HEK293 (cell line): Measurements from ENCODE around the gene PLCG2.

ENCODE experiments used
- HOXA7 ChIP-seq: sonication (generic); formaldehyde crosslinking; IDR thresholded peaks from 2 replicates; pipeline ENCODE4 v1.8.1; 2022; ENCODE audit warnings: missing genetic modification reagents, borderline replicate concordance
- REST ChIP-seq: fragments of 450-650 bp; formaldehyde crosslinking; IDR thresholded peaks from 2 replicates; pipeline ENCODE4 v1.5.1; 2016; ENCODE audit warnings: missing biosample characterization, missing genetic modification characterization
- SETDB1 ChIP-seq: IDR thresholded peaks from one replicate; pipeline ENCODE4 v1.6.1; 2017; ENCODE audit warnings: mild to moderate bottlenecking, low read length, moderate library complexity, mixed read lengths; ENCODE audit not compliant: insufficient read length
- YY1 ChIP-seq: fragments of 450-650 bp; formaldehyde crosslinking; IDR thresholded peaks from 2 replicates; pipeline ENCODE4 v1.5.1; 2018; ENCODE audit warnings: missing biosample characterization, missing genetic modification characterization
- ZBTB11 ChIP-seq: fragments of 450-650 bp; formaldehyde crosslinking; conservative IDR thresholded peaks from 2 replicates; pipeline ENCODE4 v1.5.1; 2016; ENCODE audit warnings: low read depth, missing biosample characterization, missing genetic modification characterization
- ZFP37 ChIP-seq: fragments of 450-650 bp; formaldehyde crosslinking; IDR thresholded peaks from 2 replicates; pipeline ENCODE4 v1.5.1; 2016; ENCODE audit warnings: missing biosample characterization, missing genetic modification characterization
- ZFP41 ChIP-seq: fragments of 450-650 bp; formaldehyde crosslinking; IDR thresholded peaks from 2 replicates; pipeline ENCODE4 v1.5.1; 2016; ENCODE audit warnings: missing biosample characterization, missing genetic modification characterization, borderline replicate concordance
- ZNF274 ChIP-seq, 2 experiments: fragments of 200-500 bp in 1 of 2; fragments of 450-650 bp in 1 of 2; sonication (Bioruptor generic) in 1 of 2; formaldehyde crosslinking in 1 of 2; IDR thresholded peaks; 2 replicates each; pipeline versions ENCODE4 v1.5.1 to v1.6.1; 2014 to 2016; ENCODE audit warnings: borderline replicate concordance in 1 of 2, inconsistent platforms in 1 of 2, low read length in 1 of 2, missing biosample characterization in 1 of 2, missing genetic modification characterization in 1 of 2
- ZNF621 ChIP-seq: fragments of 450-650 bp; formaldehyde crosslinking; IDR thresholded peaks from 2 replicates; pipeline ENCODE4 v1.5.1; 2017; ENCODE audit warnings: missing biosample characterization, missing genetic modification characterization
- ZNF629 ChIP-seq: fragments of 450-650 bp; formaldehyde crosslinking; IDR thresholded peaks from 2 replicates; pipeline ENCODE4 v1.5.1; 2017; ENCODE audit warnings: missing biosample characterization, missing genetic modification characterization
- ZSCAN30 ChIP-seq: fragments of 450-650 bp; IDR thresholded peaks from 2 replicates; pipeline ENCODE4 v1.5.1; 2018; ENCODE audit warnings: missing biosample characterization, mild to moderate bottlenecking, missing genetic modification characterization, moderate library complexity
- TF ChIP-seq, protein P1 (sequence below): fragments of 450-650 bp; formaldehyde crosslinking; IDR thresholded peaks from 2 replicates; pipeline ENCODE4 v1.5.1; 2016; ENCODE audit warnings: missing biosample characterization, missing genetic modification characterization
- TF ChIP-seq, protein P2 (sequence below): fragments of 450-650 bp; formaldehyde crosslinking; IDR thresholded peaks from 2 replicates; pipeline ENCODE4 v1.5.1; 2016; ENCODE audit warnings: missing biosample characterization, missing genetic modification characterization, low read depth

GRCh38 chr16:81951564-81951963 is 172.5 kb downstream of the PLCG2 start:
- TF ChIP-seq, protein P1, sequence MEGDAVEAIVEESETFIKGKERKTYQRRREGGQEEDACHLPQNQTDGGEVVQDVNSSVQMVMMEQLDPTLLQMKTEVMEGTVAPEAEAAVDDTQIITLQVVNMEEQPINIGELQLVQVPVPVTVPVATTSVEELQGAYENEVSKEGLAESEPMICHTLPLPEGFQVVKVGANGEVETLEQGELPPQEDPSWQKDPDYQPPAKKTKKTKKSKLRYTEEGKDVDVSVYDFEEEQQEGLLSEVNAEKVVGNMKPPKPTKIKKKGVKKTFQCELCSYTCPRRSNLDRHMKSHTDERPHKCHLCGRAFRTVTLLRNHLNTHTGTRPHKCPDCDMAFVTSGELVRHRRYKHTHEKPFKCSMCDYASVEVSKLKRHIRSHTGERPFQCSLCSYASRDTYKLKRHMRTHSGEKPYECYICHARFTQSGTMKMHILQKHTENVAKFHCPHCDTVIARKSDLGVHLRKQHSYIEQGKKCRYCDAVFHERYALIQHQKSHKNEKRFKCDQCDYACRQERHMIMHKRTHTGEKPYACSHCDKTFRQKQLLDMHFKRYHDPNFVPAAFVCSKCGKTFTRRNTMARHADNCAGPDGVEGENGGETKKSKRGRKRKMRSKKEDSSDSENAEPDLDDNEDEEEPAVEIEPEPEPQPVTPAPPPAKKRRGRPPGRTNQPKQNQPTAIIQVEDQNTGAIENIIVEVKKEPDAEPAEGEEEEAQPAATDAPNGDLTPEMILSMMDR: no peak
- TF ChIP-seq REST (tag by site-specific recombination) (no peak), ZSCAN30 (no peak), ZBTB11 (tag by site-specific recombination) (no peak), SETDB1 (peak; percentile 51), HOXA7 (CRISPR knock-in tag) (no peak), ZNF621 (tag by site-specific recombination) (no peak), ZFP41 (tag by site-specific recombination) (no peak), ZFP37 (tag by site-specific recombination) (no peak), ZNF274 (IDR thresholded peaks at IDR 0.05; ENCODE audit: low read length) (no peak), ZNF274 (tag by site-specific recombination; IDR thresholded peaks at IDR 0.05; ENCODE audit: borderline replicate concordance) (no peak), YY1 (tag by site-specific recombination) (no peak), ZNF629 (tag by site-specific recombination) (no peak)
- TF ChIP-seq, protein P2, sequence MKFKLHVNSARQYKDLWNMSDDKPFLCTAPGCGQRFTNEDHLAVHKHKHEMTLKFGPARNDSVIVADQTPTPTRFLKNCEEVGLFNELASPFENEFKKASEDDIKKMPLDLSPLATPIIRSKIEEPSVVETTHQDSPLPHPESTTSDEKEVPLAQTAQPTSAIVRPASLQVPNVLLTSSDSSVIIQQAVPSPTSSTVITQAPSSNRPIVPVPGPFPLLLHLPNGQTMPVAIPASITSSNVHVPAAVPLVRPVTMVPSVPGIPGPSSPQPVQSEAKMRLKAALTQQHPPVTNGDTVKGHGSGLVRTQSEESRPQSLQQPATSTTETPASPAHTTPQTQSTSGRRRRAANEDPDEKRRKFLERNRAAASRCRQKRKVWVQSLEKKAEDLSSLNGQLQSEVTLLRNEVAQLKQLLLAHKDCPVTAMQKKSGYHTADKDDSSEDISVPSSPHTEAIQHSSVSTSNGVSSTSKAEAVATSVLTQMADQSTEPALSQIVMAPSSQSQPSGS: no peak
